ENCODE data around the gene ETV4. TPM values are rescaled to one million over a fixed set of nuclear protein-coding genes. Genes with fewer than 3 reads are reported as not detected.

ETV4 gene
- polyA plus RNA-seq, 1 of the 3 experiments (the other 2 are of a cell fraction): 33.2 TPM

DNA sequence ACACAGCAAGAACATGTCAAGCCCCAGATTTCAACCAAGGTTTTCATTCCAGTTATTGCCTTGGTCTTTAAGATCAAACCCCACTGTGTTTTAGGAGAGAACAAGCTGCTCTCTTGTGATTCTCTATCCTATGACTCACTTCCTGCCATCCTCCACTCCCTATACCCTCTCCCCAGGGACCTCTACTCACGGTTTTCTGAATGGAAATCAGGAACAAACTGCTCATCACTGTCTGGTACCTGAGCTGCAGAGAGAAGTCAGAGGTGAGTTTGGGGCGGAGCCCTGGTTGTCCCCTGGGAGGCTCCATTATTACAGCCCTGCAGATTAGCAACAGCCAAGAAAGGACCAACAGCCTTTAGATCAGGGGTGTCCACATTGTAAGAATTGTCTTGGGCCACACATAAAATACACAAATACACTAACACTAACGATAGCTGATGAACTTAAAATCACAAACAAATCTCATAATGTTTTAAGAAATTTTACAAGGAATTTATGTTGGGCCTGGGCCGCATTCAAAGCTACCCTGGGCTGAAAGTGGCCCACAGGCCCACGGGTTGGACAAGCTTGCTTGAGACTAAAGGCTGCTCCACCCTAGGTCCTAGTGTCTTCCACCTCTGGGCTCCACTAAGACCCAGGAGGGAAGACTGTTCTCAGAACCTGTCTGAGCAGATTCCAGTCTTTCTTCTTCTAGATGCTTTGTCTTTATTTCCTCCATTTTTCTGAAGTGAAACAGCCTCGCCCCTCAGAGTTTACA, 9.7 kb downstream of the ETV4 start:
- Histone ChIP-seq H3K4me3 (ENCODE audit: low read depth in 2 of 2, low read length in 1 of 2) (no peak overlapping the region), H3K9me3 (no peaks in the 10 kb centered on the region), H3F3A (replicated peaks; ENCODE audit: insufficient read depth) (peaks cover 17% of the 10 kb centered on the region), H3K9ac (no peak overlapping the region), H3K4me1 (ENCODE audit: control insufficient read depth in 1 of 2, insufficient read depth in 2 of 2, low read depth in 1 of 2, low read length in 1 of 2) (peaks cover 8 to 19% of the 10 kb centered on the region in 2 experiments; a peak in 3 of 4 replicates), H3K27ac (ENCODE audit: low read depth in 2 of 2, low read length in 1 of 2) (peak overlapping the region in 1 of 2 experiments; percentile 62; a peak in 1 of 4 replicates), H3K79me2 (ENCODE audit: insufficient read depth) (peaks cover 12% of the 10 kb centered on the region), H4K20me1 (ENCODE audit: insufficient read depth) (no peaks in the 10 kb centered on the region), H3K27me3 (ENCODE audit: insufficient read depth) (no peaks in the 10 kb centered on the region), H2AFZ (ENCODE audit: low read depth) (no peak overlapping the region), H3K4me2 (peak overlapping the region; percentile 14), H3K9me2 (no peaks in the 10 kb centered on the region), H3K36me3 (replicated peaks in 1 of 2; ENCODE audit: control insufficient read depth in 1 of 2, insufficient read depth in 2 of 2, low read length in 1 of 2) (peaks cover 0 to 21% of the 10 kb centered on the region in 2 experiments)
- TF ChIP-seq FOSL2 (IDR thresholded peaks at IDR 0.05; ENCODE audit: borderline replicate concordance, low read depth) (peak; percentile 50; the same call in 1 of the 2 replicates), JUND (IDR thresholded peaks at IDR 0.05) (0 out of 2 replicates have a peak, but pooled peaks have one; percentile 19), RCOR1 (IDR thresholded peaks at IDR 0.05; ENCODE audit: low read length) (no peak), TEAD4 (IDR thresholded peaks at IDR 0.05; ENCODE audit: borderline replicate concordance, insufficient read depth) (no peak), RXRA (IDR thresholded peaks at IDR 0.05; ENCODE audit: borderline replicate concordance, low read depth) (no peak)
- TF ChIP-seq, protein P1, sequence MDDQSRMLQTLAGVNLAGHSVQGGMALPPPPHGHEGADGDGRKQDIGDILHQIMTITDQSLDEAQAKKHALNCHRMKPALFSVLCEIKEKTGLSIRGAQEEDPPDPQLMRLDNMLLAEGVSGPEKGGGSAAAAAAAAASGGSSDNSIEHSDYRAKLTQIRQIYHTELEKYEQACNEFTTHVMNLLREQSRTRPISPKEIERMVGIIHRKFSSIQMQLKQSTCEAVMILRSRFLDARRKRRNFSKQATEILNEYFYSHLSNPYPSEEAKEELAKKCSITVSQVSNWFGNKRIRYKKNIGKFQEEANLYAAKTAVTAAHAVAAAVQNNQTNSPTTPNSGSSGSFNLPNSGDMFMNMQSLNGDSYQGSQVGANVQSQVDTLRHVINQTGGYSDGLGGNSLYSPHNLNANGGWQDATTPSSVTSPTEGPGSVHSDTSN (IDR thresholded peaks at IDR 0.05): no peak
- TF ChIP-seq, protein P2, sequence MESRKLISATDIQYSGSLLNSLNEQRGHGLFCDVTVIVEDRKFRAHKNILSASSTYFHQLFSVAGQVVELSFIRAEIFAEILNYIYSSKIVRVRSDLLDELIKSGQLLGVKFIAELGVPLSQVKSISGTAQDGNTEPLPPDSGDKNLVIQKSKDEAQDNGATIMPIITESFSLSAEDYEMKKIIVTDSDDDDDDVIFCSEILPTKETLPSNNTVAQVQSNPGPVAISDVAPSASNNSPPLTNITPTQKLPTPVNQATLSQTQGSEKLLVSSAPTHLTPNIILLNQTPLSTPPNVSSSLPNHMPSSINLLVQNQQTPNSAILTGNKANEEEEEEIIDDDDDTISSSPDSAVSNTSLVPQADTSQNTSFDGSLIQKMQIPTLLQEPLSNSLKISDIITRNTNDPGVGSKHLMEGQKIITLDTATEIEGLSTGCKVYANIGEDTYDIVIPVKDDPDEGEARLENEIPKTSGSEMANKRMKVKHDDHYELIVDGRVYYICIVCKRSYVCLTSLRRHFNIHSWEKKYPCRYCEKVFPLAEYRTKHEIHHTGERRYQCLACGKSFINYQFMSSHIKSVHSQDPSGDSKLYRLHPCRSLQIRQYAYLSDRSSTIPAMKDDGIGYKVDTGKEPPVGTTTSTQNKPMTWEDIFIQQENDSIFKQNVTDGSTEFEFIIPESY (IDR thresholded peaks at IDR 0.05; ENCODE audit: borderline replicate concordance, low read depth): no peak
- CTCF ChIA-PET: interaction anchor here (0.8 to 2.1 kb wide), 3 partner anchors 9 to 137 kb away, joined by 3 to 6 read pairs (median 3); no protein-coding TSS in a partner anchor
- DNase-seq: no peak
- POLR2A ChIA-PET: no interaction called here
- 68% methylated on average over 6 of the region's 6 CpGs for WGBS (ENCODE audit: low lambda C conversion rate)

DNA sequence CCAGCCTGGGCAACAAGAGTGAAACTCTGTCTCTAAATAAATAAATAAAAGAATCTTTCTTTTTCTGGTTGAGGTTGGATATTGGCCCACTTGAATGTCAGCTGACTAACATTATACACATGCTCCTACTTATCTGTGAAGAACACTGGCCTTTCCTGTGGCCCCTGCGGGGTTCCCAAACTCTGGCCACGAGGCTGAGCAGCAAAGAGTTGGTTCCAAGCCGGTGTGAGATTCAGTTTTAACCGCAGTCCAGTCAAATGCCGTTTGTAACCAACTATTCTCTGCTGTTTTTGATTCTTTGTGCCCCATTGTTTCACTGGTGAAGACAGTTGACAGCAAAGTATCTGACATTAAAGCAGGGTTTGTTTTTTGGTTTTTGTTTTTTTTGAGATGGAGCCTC, 11.2 kb downstream of the ETV4 start:
- H4K20me1 ChIP-seq (ENCODE audit: insufficient read depth): no peaks in the 10 kb centered on the region
- H3K9ac ChIP-seq: no peak overlapping the region
- H2AFZ ChIP-seq (ENCODE audit: low read depth): no peak overlapping the region
- no peaks in the 10 kb centered on the region for H3K27me3 ChIP-seq (ENCODE audit: insufficient read depth)
- H3K4me3 ChIP-seq (ENCODE audit: low read depth in 2 of 2, low read length in 1 of 2): no peak overlapping the region
- no peaks in the 10 kb centered on the region for H3K9me2 ChIP-seq
- H3K9me3 ChIP-seq: no peaks in the 10 kb centered on the region
- H3K27ac ChIP-seq (ENCODE audit: low read depth in 2 of 2, low read length in 1 of 2): no peak overlapping the region
- peaks cover 0 to 21% of the 10 kb centered on the region in 2 experiments for H3K36me3 ChIP-seq (replicated peaks in 1 of 2; ENCODE audit: control insufficient read depth in 1 of 2, insufficient read depth in 2 of 2, low read length in 1 of 2)
- peaks cover 4% of the 10 kb centered on the region; the same call in 1 of the 2 replicates for H3K79me2 ChIP-seq (ENCODE audit: insufficient read depth)
- H3F3A ChIP-seq (replicated peaks; ENCODE audit: insufficient read depth): peaks cover 24% of the 10 kb centered on the region
- TF ChIP-seq MXI1 (IDR thresholded peaks at IDR 0.05; ENCODE audit: low read depth, low read length): no peak
- TF ChIP-seq JUND (IDR thresholded peaks at IDR 0.05): no peak
- no peak for TF ChIP-seq NRF1 (IDR thresholded peaks at IDR 0.05; ENCODE audit: low read depth, low read length)
- TF ChIP-seq MEF2A (IDR thresholded peaks at IDR 0.05; ENCODE audit: borderline replicate concordance, low read depth): no peak
- no peak for TF ChIP-seq SMC3 (IDR thresholded peaks at IDR 0.05; ENCODE audit: low read depth, low read length)
- no peak for TF ChIP-seq NFIC (IDR thresholded peaks at IDR 0.05; ENCODE audit: borderline replicate concordance)
- WGBS (ENCODE audit: low lambda C conversion rate): 93% methylated on average over 5 of the region's 5 CpGs
- DNase-seq: no peak
- peaks cover 4 to 29% of the 10 kb centered on the region in 2 experiments; a peak in 3 of 4 replicates for H3K4me1 ChIP-seq (ENCODE audit: control insufficient read depth in 1 of 2, insufficient read depth in 2 of 2, low read depth in 1 of 2, low read length in 1 of 2)
- H3K4me2 ChIP-seq: no peak overlapping the region
- ChIA-PET POLR2A (no interaction called here), CTCF (no interaction called here)
